C1 segment of cervical spinal cord (tissue), 14 donors: Measurements from ENCODE around the gene SLC26A1.

ENCODE experiments used
- DNase-seq, 14 donors: peaks; one replicate each; lab custom pipeline; 2025; lab: John Stamatoyannopoulos, UW

SLC26A1 gene, protein sequence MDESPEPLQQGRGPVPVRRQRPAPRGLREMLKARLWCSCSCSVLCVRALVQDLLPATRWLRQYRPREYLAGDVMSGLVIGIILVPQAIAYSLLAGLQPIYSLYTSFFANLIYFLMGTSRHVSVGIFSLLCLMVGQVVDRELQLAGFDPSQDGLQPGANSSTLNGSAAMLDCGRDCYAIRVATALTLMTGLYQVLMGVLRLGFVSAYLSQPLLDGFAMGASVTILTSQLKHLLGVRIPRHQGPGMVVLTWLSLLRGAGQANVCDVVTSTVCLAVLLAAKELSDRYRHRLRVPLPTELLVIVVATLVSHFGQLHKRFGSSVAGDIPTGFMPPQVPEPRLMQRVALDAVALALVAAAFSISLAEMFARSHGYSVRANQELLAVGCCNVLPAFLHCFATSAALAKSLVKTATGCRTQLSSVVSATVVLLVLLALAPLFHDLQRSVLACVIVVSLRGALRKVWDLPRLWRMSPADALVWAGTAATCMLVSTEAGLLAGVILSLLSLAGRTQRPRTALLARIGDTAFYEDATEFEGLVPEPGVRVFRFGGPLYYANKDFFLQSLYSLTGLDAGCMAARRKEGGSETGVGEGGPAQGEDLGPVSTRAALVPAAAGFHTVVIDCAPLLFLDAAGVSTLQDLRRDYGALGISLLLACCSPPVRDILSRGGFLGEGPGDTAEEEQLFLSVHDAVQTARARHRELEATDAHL

DNA sequence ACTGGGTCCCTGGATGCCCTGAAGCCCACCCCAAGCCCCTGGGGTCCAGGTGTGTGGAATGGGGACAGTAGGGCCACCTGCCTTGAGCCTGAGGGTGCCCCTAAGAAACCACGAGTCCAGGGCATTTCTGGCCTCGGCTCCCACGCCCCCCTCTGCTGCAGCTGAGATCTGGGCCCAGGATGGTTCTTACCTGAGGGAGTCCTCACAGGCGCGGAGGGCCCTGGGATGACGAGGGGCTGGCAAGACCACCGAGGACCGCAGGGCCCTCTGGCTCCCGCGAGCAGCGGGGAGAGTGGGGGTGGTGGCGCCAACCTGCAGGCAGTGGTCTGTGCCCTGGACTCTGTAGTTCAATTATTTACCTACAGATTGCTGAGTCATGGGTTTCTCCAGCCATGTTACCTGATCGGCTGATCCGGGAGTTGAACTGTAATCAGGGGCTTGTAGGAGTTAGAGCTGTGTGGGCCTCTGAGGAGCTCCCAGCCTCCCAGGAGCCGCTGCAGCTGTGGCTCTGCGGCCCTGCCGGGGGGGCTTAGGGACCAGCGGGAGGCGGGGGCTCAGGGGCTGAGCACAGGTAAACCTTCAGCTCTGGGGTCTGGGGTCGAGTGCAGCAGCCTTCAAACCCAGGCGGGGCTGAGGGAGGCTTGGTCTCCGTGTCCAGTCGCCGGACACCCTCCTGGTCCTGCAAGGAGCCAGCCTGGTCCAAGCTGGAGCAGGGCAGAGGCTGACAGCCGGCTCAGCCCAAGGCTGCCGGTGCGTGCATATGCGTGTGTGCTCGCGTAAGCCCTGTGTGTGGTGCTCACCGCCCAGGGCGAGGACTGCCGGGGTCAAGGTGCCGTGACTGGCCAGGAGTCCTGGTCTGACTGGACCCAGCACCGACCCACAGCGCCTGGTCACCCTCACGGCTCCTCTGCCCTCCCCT is at the start of gene SLC26A1:
Gene SLC26A1, minus strand, starts transcription at position 294 of the 919 bp plus-strand sequence. CDS start 1,701 bp downstream, outside the sequence.
- no peak for DNase-seq

DNA sequence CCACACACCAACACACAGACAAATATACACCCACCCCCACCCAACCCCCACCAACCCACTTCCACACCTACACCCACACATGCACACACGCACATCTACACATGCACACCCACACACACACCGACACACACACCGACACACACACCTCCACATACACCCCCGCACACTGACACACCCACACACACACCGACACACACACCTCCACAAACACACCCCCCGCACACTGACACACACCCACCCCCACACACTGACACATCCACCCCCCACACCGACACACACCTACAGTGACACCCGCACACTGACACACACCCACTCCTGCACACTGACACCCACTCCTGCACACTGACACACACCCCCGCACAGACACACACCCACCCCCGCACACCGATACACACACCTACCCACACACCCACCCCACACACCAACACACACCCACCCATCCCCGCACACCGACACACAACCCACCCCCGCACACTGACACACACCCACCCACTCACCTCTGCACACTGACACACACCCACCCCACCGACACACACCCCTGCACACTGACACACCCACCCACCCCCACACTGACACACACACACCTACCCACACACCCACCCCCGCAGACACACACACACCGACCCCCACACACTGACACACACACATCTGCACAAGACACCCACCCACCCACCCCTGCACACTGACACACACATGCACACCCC is 49.3 kb upstream of the SLC26A1 start:
- DNase-seq, result no peak

DNA sequence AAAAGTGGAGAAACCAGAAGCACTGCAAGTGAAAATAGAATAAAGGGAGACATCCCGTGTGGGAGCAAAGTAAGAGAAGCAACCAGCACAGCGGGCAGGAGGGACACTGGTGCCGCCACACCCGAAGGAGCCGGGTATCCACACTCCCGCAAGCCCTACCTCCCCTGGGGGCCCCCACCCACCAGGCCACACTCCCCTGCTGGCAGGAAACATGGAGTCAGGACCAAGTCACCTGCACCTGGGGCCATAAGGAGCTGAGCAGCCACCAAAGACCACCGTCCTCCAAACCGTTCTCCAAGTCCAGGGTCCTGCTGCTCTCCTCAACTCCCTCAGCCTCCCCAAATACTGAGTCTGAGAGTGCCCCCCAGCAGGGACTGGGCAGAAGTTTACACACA is 48.7 kb upstream of the SLC26A1 start:
- DNase-seq, result no peak

DNA sequence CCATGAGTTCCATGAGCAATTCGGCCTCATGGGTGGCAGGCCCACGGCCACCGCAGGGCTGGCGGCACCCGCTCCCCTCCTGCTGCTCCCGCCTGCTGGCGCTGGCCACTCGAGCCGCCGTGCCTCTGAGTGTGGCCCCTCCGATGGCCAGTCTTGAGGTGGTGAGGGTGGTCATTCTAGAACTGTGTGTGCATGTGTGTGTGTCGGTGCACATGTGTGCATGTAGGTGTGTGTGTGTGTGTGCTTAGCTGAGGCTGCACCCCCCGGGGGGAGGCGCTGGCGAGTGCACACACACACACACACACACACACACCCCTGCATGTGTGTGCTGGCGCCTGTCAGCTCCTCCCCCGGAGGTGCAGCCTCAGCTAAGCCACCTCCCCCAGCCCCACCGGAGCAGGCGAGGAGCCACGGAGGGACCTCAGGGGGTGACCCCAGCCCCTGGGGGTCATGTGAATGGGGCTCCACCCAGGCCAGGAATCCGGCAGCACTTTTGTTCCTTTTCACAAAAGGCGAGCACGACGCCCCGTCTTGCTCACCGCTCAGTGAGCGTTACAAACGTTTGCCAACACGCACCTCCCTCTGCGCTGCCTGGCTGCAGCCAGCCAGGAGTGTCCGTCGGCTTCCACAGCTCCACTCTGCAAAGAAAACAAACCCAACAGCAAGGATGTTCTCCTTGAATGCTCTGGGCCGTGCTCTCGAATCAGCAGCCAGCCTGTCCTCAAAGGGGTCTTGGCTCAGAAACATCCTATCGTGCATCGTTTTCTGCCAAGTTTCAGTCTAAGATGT is 48.1 kb upstream of the SLC26A1 start:
- no peak for DNase-seq

DNA sequence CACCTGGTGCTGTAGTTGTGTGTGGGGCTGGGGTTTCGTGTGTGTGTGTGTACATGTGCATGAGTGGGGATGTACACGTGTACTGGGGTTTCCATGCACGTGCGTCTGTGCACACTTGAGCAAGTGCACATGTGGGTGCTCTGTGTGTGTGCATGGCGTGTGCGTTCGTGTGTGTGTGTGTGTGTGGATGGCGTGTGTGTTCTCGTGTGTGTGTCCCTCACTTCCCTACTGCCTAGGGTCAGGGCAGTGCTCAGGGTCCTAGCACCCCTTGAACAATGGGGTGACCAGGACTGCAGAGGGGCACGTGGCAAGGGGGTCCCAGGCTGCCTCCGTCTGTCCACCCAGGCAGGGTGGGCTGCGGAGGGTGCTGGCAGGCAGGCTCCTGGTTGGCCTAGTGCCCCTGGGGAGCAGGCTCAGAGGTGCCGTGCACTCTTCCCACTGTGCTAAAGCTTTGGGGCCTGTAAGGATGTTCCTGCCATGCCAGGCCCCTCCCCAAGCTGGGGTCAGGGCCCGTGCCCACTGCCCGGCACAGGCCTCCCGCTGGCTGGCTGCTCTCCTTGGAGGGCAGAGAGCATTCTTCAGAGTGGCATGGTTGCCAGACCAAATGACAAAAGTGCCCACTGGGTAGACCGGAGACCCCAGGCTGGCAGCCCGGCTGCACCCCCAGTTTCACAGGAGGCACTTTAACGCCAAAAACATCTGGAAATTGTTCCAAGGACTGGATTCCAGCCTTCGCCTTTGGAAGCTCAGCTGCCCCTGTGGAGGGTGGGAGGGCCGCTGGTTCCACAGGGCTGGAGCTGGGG is 47.3 kb upstream of the SLC26A1 start:
- DNase-seq, result no peak

DNA sequence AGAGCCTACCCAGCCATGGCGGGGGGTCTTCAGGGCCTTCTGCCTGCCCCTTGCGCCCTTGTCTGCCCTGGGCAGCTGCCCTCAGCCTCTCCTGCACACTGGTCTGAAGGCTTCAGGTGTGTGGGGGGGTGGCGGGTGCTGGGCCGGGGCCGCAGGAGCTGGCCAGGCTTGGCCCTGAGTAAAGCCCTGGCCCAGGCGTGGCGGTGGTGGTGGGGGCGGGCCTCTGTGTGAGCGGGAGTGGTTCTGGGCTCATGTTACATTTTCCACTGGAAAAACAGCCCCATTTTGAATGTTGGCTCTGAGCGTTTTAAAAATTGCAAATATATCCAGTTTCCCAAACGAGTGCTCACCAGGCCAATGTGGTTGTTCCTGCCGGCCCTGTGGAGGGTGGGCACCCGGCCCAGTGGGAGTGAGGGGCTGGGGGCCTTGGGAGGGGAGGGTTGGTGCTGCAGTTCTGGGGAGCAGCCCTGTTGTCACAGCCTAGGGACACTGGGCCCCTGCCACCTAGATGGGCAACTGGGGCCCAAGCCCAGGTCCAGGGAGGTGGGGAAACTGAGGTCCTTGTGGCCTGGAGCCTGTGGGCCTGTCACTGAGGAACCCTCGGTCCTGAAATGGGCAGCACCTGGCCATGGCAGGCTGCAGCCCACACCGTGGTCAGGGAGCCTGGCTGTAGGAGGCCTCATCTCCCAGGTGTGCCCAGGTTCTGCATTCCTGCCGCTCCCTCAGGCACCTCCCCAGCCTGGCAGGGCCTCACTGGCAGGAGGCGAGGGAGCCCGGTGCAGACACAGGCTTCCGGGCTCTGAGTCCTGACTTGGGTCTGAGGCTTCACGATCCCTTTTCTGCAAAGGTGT is 46.5 kb upstream of the SLC26A1 start:
- no peak for DNase-seq

DNA sequence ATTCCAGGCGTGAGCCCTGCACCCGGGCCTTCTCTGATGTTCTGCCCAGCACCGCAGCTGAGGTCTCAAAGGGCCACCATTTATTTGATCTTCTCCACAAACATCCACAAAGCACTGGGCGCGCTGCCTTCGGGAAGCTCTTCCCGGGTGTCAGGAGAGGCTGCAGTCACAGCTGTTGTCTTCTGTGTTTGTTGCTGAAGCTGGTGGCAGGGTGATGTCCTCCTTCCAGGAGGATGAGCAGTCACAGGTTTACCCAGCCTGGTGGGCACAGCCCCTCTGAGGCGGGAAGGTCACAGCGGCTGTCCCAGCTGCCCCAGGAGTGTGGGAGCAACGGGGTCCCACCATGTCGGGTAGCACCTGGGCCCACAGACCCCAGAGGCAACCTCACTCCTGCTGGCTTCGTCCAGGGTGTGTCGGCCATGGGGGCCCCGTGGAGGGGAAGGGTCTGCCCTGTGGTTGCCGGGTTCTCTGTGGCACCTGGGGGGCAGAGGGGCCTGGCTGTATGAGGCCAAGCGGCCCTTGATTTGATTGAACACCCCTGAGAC is 45.8 kb upstream of the SLC26A1 start:
- no peak for DNase-seq

DNA sequence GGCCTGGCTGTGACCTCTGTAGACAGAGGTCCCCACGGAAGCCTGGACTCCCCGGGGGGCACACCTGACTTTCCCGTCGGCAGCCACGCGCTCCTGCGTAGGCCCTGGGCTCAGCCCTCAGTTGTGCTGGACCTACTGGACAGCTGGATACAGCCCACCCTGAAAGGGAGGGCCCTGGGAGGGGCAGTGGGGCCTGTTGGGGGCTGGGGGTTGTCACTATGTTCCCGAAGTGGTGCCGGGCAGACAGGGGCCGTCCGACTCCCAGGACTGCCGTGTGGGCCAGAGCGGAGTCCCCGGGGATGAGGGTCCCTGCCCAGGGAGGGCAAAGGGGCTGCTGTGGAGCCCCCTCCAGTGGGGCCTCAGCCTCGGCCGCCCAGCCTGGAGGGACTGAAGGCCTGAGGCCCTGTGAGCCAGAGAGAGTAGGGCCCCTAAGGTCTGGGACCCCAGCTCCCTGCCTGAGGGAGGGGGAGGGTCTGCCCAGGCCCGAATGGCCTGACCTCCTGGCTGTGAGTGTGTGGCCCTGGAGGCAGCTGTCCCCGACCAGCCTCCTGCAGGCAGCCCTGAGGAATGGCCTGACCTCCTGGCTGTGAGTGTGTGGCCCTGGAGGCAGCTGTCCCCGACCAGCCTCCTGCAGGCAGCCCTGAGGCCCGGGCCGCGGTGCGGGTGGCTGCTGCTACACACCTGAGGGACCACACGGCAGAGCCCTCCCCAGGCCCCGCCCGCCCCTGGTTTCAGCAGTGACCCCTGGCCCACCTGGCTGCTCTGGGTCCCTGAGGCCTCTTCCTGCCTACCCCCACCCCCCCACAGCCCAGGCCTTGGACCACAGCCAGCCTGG is 44.0 kb upstream of the SLC26A1 start:
- no peak for DNase-seq

DNA sequence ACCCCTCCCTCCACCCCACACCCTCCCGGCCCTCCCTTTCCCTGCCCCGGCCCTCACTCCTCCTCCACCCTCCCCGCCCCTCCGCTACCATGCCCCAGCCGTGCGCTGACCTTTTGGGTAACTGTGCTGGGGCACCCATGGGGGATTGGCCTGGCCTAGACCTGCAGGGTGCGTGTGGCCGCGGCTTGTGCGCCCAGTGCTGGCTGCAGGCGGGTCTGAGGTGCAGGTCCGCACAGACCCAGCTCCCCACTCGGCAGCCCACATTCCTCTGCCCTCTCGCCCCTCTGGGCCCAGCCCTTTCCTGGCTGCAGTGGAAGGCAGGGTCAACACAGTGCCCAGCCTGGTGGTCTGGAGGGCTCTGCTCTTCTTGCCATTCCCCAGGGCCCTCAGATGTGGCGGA is 42.9 kb upstream of the SLC26A1 start:
- no peak for DNase-seq

DNA sequence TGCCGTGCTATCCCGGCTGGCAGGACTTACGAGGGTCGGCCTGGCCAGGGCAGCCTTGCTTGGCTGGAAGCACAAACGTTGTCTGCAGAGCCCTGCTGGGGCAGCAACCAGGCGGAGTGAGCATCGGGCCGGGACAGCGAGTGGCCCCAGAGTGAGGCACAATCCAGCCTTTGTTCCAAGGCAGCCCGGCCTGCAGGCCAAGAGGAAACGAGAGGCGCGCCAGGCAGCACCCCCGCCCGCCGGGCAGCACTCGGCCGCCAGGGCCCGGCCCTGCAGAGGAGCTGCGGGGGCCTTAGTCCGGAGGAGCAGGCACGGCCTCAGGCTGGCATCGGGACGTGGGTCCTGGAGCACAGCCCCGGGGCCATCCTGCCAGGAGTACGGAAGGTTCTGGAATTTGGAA is 42.3 kb upstream of the SLC26A1 start:
- peak in 13 of 14 donors; percentile 40 to 89 (median 78) for DNase-seq

DNA sequence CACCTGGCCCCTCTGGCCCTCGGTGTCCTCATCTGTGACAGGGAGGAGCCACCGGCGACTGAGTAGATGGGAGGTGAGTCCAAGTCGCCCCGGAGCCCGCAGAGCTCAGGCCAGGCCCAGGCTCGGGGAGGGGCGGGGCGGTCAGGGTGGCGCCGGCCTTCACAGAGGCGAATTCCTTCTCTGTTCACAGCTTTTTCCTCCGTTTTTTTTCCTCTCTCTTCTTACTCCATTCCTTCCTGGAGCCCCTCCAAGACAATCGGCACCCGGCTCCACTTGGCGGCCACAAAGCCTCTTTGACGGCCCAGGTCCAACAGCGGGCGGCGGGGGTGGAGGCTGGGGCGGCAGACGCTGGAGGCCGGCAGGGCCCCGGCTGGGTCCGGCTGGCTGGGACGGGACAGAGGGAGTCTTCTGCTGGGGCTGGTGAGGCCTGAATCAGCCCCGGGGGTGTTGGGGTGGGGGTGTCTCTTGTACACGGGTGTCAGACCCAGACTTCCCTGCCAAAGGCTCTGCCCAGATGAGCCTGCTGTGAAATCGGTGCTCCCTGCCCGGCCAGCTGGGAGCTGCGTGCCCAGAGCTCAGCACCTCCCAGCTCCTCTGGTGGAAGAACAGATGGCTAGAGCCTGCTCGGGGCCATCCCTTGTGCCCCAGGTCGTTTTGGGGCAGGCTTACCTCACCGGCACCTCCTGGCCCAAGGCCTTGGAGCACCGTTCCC is 40.8 kb upstream of the SLC26A1 start:
- peak in 10 of 14 donors; percentile 12 to 79 (median 54) for DNase-seq

DNA sequence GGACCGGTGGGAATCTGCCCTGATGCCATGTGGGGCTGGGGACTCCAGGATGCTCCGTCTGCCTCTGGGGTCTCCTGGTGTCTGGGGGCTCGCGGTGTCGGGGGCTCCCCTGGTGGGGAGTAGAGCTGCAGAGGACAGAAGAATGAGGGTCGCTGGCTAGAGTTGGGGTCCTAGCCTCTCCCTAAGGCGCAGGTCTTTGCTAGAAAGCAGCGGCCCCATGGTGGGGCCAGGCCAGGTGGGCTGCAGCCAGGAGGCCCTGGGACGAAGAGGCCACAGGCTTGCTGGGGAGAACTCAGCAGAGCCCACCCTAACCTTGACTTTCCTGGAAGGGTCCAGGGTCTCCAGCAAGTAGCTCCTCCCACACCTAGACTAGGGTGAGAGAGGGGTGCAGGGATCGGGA is 39.7 kb upstream of the SLC26A1 start:
- DNase-seq, result no peak

DNA sequence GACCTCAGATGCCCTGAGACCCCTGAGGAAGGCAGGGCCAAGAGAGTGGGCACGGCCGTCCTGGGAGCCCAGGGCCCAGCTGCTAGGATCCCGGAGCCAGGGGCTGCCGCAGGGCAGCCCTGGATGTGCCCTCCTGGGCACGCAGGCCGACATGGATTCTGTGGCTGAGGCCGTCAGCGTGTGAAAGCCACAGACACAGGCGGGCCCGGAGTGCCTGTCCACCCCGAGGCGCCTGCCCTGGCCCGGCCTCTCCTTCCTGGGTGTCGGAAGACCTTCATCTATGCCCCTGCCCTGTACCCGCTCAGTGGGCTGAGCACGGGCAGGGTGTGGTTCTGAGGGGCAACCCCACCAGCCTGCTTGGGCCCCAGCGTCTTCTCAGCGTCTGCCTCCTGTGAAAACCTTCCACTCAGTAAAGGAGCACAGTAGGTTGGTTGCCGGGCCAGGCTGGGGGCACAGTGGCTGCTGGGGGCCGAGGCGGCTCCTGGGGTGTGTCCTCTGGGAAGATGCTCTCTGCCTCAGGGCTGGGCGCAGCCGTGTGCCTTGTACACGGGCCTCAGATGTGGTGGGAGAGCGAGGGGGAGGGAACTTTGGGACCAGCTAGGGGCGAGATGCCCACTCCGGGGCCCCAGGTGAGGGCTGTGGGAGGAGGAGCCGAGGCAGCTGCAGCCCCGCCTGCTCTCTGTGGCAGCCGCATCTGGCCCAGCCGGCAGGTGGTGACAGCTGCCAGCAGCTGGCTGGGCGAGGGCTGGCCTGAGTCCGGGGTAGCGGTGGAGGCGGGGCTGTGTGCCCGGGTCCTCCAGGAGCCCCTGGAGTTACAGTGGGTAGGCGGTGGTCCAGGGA is 39.0 kb upstream of the SLC26A1 start:
- no peak for DNase-seq

DNA sequence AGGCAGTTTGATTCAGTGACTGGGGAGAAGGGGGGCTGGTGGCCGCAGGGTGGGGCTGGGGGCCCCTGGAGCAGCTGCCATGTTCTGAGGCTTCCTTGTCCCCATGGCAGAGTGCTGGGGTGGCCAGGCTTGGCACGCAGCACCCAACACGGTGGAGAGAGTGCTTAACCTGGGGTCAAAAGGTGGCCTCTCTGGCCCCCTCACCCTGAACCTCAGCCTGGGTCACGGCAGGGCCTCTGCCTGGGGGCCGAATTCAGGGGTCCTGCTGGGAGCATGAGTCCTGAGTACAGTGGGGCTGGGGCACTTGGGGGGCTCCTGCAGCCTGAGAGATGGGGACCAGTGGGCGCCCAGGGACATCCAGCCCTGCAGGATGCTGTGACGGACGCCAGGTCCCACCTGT is 38.1 kb upstream of the SLC26A1 start:
- no peak for DNase-seq

DNA sequence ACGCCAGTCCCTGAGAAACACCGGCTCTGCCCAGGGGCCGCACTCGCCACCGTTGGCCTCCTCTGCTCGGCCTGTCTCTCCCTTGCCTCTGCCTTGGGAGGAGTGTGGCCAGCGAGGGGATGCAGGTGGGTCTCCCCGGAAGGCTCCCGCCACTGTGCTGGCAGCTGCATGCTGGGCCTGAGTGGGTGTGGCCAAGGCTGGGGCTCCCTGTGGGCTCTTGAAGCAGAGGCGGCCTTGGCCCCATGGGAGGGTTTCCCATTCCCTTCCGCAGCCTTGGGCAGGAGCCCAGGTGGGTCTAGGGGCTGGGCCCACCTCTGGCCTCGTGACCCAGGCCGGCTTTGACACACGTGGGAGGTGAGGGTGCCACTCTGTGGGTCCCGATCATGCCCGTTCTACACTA is 37.4 kb upstream of the SLC26A1 start:
- no peak for DNase-seq

DNA sequence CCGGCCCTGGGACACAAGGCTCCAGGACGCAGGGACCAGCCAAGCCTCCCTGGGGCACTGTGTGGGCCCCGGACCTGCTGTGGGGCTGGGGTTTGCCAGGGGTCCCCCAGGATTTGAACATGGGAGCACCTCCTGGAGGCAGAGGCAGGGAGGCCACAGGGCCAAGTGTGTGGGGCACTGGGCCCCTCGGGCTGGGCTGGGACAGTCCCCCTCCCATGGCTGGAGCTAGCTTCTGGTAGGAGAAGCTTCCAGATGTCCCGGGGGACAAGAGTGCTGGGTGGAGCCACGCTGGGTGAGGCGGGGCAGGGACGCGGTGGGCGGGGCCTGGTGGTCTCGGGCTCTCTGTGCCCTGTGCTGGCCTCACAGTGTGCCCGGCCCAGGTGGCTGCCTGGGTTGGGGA is 36.8 kb upstream of the SLC26A1 start:
- no peak for DNase-seq
